ELF-1 (cell line): ENCODE results near the gene PRUNE1.

Source experiments
- DNase-seq: peaks from one replicate; pipeline ENCODE4 v3.0.0-alpha.2; 2016; ENCODE audit warnings: low read depth, low spot score

The PRUNE1 gene, protein sequence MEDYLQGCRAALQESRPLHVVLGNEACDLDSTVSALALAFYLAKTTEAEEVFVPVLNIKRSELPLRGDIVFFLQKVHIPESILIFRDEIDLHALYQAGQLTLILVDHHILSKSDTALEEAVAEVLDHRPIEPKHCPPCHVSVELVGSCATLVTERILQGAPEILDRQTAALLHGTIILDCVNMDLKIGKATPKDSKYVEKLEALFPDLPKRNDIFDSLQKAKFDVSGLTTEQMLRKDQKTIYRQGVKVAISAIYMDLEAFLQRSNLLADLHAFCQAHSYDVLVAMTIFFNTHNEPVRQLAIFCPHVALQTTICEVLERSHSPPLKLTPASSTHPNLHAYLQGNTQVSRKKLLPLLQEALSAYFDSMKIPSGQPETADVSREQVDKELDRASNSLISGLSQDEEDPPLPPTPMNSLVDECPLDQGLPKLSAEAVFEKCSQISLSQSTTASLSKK

GRCh38 chr1:151008244-151009205 is at the start of gene PRUNE1:
Gene PRUNE1 (plus strand): TSS chr1:151008449. CDS start chr1:151008633, 184 bp downstream.
- peak; percentile 96 for DNase-seq

DNA sequence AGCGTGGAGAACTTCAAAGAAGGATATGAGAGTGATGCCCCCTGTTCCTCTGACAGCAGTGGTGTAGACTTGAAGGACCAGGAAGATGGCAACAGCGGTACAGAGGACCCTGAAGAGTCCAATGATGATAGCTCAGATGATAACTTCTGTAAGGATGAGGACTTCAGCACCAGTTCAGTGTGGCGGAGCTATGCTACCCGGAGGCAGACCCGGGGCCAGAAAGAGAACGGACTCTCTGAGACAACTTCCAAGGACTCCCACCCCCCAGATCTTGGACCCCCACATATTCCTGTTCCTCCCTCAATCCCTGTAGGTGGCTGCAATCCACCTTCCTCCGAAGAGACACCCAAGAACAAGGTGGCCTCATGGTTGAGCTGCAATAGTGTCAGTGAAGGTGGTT is 47.6 kb upstream of the PRUNE1 start:
- DNase-seq = no peak

DNA sequence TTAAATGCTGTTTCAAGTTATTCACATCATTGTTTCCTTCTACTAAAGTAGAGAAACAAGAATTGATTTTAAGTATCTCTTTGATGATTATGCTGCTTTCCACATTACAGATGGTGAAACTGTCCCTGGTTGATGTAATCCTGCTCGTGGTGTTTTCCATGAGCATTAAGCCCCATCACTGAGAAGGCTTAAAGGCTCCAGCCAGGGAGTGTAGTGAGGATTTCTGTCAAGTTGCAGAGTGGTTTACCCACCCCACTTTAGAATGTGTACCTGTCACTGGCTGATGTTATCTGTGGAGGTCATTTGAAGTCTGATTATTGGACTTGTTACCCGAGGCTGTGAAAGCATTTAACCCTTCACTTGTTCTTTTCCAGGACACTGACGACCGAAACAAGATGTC is 46.5 kb upstream of the PRUNE1 start:
- peak; percentile 31 for DNase-seq

DNA sequence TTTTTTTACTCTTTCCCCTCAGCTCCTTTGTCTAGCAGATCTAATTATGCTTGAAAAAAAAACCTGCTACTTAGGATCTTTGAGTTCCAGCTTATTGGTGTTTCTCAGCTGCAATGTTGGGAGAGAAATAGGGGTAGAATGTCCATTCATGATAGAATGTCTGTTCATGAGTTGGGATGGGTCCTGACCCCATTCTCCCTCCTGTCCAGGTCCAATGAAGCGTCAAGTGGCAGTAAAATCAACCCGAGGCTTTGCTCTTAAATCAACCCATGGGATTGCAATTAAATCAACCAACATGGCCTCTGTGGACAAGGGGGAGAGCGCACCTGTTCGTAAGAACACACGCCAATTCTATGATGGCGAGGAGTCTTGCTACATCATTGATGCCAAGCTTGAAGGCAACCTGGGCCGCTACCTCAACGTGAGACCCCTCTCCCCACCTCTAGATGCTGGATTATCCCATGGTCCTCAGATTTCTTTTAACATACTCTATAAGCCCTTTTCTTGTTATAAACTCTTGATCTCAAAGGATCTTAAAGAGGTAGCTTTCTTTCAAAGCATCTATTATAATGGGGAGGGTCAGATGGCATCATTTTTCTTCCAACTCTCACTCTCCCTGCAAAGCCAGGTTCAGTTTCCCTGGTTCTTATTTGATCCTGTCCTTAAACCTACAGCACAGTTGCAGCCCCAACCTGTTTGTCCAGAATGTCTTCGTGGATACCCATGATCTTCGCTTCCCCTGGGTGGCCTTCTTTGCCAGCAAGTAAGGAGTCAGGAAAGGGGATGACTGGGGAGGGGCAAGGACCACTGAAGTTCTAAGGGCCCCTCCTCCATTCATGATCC is 44.7 kb upstream of the PRUNE1 start:
- no peak for DNase-seq

DNA sequence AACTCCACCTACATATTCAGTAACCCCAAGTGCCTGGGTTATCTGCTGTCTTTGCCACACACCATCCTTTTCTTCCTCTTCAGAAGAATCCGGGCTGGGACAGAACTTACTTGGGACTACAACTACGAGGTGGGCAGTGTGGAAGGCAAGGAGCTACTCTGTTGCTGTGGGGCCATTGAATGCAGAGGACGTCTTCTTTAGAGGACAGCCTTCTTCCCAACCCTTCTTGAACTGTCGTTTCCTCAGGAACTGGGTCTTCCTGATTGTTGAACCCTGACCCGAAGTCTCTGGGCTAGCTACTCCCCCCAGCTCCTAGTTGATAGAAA is 44.1 kb upstream of the PRUNE1 start:
- DNase-seq = no peak

GRCh38 chr1:150965605-150966004 is 42.6 kb upstream of the PRUNE1 start:
- DNase-seq = no peak

- no peak for DNase-seq
These were observed 42.2 kb upstream of the PRUNE1 start for GRCh38 chr1:150966011-150966410.

- no peak for DNase-seq
These were observed 40.3 kb upstream of the PRUNE1 start for GRCh38 chr1:150967936-150968335.

DNA sequence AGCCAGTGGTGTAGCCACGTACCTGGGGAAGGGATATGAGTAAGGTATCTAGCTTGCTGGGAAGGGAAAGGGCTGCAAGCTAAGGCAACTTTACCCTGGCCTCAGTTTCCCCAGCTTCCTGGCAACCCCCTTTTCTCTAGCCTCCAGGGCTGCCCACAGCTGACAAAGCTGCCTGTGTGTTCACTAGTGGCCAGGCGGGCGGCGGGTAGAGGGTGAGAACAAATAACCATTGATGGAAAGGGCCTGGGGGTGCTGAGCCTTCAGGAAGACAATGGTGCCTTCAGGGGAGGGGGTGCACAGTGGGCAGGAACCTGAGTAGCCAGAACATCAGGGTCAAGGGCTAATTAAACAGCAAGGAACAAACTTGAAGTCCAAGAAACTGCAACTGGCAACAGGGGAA is 39.8 kb upstream of the PRUNE1 start:
- no peak for DNase-seq

GRCh38 chr1:150969626-150970025 is 38.6 kb upstream of the PRUNE1 start:
- no peak for DNase-seq

DNA sequence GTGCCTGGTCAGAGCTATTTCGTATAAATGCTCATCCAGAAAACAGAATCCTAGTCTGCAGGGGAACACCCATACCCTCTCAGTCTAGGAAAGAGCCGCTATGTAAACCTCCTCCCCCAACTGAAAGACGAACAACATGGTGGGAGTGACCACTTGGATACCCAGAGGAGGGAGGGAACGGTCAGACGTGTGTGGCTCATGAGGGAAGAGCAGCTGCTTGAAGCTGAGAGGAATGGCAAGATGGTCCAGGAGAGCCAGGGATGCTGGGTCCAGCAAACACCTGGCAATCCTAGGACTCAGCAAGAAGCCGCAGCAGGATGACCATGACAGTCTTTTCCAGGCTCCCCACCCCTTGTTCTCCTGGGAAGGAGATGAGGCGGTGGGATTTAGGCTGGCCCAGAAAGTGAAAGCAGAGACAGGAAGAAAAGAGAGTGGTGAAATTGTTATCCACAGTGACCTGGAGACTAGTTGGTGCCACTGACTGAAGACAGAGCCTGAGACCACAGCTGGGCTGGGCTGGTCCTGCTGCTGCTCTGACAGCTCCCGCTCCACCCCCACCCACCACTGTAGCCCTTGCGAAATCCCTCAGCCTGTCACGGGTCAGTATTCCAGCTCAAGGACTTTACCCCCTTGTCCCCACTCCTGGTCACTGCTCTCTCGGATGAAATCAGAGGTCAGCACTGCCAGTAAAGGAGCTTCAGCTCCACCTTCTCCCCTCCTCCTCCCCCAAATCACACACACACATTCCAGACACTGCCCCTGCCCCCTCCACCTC is 37.3 kb upstream of the PRUNE1 start:
- peak; percentile 61 for DNase-seq

- DNase-seq = peak; percentile 39
These were observed 36.4 kb upstream of the PRUNE1 start for GRCh38 chr1:150971583-150972416.

GRCh38 chr1:150972417-150972940 is 35.8 kb upstream of the PRUNE1 start:
- DNase-seq = no peak

DNA sequence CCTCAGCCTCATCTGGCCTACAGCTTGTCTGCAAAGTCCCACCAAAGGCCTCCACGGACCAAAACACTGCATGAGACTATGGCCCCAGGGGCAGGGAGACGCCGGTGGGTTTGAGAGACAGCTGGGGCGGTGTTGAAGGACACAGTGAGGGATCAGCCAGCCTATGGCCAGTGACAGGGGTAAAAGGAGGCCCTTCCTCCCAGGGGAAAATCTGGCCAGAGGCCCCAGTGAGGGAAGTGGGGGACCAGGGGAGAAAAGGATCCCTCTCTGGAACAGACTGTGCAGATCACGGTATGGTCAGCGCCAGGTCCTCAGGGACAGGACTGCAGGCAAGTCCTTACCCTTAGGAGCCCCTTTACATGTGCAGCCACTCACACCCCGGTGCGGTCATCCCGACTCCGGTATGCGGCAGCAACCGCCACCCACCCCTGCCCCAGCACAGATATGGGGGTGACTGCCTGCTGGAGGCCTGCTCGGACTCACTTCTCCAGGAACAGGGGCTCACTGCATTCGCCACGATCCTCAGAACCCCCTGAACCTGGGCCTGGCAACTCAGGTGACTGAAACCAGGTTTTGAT is 34.9 kb upstream of the PRUNE1 start:
- peak; percentile 32 for DNase-seq

GRCh38 chr1:150973836-150974579 is 34.2 kb upstream of the PRUNE1 start:
- DNase-seq = peak; percentile 45

DNA sequence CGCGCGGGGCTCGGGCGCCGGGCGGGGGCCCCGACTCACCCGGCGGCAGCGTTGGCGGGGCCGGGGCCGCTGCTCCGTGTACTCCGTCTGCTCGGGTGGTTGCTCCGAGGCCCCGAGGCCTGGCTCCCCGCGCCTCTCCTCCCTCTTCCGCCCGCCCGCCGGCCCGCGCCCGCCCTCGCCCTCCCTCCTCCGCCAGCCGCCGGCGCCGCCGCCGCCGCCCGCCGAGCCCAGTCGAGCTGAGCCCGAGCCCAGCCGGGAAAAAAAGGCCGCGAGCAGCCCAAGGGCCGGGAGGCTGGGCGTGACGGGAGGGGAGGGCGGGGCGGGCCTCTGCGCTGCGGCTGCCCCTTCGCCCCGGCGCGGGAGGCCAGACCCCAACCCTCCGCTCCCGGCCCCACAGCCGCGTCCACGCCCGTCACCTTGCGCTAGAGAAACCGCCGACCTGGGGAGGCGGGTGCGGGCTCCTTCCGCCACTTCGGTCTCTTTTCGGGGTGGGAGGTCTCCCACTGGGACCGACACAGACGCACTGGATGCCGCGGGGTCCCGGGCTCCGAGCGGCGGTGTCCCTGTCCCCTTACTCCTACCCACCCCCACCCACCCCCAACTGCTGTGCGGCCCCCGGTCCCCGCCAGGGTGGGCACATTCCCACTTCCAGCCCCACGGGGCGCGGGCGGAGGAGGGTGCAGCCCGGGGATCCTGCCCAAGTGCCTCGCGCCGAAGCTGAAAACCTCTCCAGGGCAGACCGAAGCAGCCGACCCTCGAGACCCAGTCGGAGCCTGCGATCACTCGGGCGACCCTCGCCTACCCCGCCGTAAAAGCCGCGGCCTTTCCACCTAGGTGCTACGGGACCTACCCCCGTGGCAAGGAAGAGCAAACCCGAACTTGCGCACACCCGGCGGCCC is 33.4 kb upstream of the PRUNE1 start, which contains the start of gene CERS2:
CERS2 (minus strand) TSS at position 256 of the 899 bp plus-strand sequence. CDS start 5,745 bp downstream, outside the sequence.
- DNase-seq = peak; percentile 66

DNA sequence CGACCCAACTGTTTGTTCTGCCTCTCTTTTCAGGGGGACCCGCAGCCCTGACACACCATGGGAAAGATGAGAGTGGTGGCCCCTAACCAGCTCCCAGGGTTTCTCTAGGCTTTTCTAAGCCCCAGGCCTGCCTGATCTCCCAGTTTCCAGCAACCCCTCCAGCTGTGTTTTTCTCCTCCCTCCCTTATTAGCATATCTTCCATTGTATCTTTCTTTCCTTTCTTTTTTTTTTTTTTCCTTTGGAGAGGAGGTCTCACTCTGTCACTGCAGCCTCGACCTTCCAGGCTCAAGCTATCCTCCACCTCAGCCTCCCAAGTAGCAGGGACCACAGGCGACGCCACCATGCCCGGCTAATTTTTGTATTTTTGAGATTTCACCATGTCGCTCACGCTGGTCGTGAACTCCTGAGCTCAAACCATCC is 31.8 kb upstream of the PRUNE1 start:
- DNase-seq = peak; percentile 65
